Transverse colon (tissue), 4 donors: ENCODE measurements around the gene ESR1. TPM values are rescaled to one million over a fixed set of nuclear protein-coding genes. Genes with fewer than 3 reads are reported as not detected.

Experiments
- DNase-seq: peaks from one replicate; pipeline ENCODE4 v3.0.0-alpha.2; 2019
- H3K27ac ChIP-seq, 4 donors: fragments of 200-600 bp; sonication (generic); 2 replicates each; pipeline ENCODE4 v1.5.1; 2016 to 2018; ENCODE audit warnings: inconsistent platforms in 4 of 4
- H3K27me3 ChIP-seq: fragments of 200-600 bp; sonication (generic); 2 replicates; pipeline ENCODE4 v1.5.1; 2017; ENCODE audit warnings: inconsistent platforms
- H3K36me3 ChIP-seq, 4 donors: fragments of 200-600 bp; sonication (generic); 2 replicates each; pipeline ENCODE4 v1.5.1; 2017 to 2019; ENCODE audit warnings: inconsistent platforms in 4 of 4
- H3K4me1 ChIP-seq, 4 donors: fragments of 200-600 bp; sonication (generic); 2 replicates each; pipeline ENCODE4 v1.5.1; 2017 to 2020; ENCODE audit warnings: inconsistent platforms in 4 of 4
- H3K4me3 ChIP-seq, 4 donors: fragments of 200-600 bp; sonication (generic); 1 replicate in 1 of 4; 2 replicates in 3 of 4; pipeline versions ENCODE4 v1.5.1 to v1.6.1; 2017 to 2019; ENCODE audit warnings: inconsistent platforms in 4 of 4
- H3K9me3 ChIP-seq, 2 donors: fragments of 200-600 bp; sonication (generic); 2 replicates each; pipeline ENCODE4 v1.5.1; 2017 to 2019; ENCODE audit warnings: inconsistent platforms in 2 of 2
- EP300 ChIP-seq: sonication (generic); formaldehyde crosslinking; IDR thresholded peaks from one replicate; pipeline ENCODE4 v1.6.1; 2017; ENCODE audit warnings: antibody characterized with exemption, low read depth
- POLR2A ChIP-seq: fragments of 450-650 bp; IDR thresholded peaks from one replicate; pipeline ENCODE4 v1.6.1; 2016; ENCODE audit warnings: antibody characterized with exemption, mild to moderate bottlenecking, moderate library complexity
- POLR2AphosphoS5 ChIP-seq, 3 donors: sonication (generic); formaldehyde crosslinking; IDR thresholded peaks; one replicate each; pipeline ENCODE4 v1.6.1; 2016; ENCODE audit warnings: antibody characterized with exemption in 3 of 3
- WGBS, 2 donors: methylation state at CpG; one replicate each; pipeline ENCODE4 v1.1.5; 2018; ENCODE audit warnings: low coverage in 1 of 2; 5-methylcytosine and 5-hydroxymethylcytosine counted together
- in situ Hi-C, 4 donors: fragments of 200-750 bp; cut with MboI; loops; one replicate each; pipeline versions ENCODE4 v1.15.0 to v1.15.1; 2017; ENCODE audit warnings: low sequenced_read_pairs in 3 of 4, low pct_ligation_motif_present in 1 of 4, low pct_unique_long_range_greater_than_20kb in 1 of 4
- intact Hi-C: fragments of 100-400 bp; cut with DNase I; formaldehyde crosslinking; loops from one replicate; pipeline ENCODE4 v1.15.1; 2023; ENCODE audit warnings: low total_unique reads
- total RNA-seq, 4 donors: library from RNA; depleted of rRNA; stranded (reverse); fragments of >200 nt; gene quantifications; one replicate each; pipeline ENCODE4 v1.1.0, GENCODE V29; 2016
- TF ChIP-seq, protein P1 (sequence below), 5 experiments: fragments of 200-600 bp in 3 of 5; fragments of 450-650 bp in 2 of 5; sonication (generic) in 3 of 5; IDR thresholded peaks; 1 replicate in 2 of 5; 2 replicates in 3 of 5; pipeline ENCODE4 v1.5.1; 2016 to 2017; ENCODE audit warnings: antibody characterized with exemption in 5 of 5, inconsistent platforms in 3 of 5, mild to moderate bottlenecking in 2 of 5, moderate library complexity in 1 of 5

Gene ESR1
- total RNA-seq, 4 donors from 2014 or later = 0.37 to 0.48 (median 0.41) TPM; not detected in 1

DNA sequence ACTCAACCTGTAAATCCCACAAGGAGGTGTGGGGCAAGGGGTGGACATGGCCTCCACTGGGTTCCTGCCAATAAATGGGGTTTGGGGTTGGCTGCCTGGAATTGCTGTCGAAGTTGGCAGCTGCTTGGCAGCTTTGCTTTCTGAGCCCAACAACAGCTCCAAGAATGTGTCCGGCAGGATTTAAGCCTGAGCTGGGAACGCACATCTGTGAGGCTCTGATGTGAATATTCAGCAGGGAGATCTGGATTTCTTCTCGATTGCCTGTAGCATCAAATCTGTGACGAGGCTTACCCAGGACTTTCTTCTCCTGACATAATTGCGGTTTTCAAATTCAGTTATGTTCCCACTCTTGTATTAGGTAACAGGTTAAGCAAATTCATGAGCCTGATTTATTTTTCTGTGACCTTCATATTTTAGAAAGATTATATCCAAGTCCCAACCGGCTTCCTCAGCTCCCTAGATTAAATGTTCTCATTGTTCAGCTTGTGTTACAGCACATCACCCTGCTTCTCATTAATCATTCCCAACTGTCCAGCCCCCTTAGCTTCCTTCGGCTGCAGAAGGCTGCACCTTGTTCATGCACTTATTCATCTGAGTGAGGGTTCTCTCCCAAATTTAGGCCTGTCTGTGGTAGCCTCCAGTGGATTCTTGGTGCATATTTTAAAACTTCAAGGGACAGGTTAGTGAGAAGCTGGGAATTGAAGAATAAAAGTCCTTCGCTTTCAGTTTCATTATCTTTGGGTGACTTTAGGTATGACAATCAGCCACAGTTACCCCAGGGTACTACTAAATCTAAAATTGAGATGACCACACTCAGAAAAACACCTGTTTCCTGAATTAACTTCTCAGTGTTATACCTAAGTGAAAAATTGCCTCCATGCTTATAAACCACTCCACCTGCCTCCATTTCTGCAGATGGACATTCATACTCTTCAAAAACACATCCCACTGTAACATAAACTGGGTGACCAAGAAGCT lies 310.0 kb downstream of the ESR1 start:
- TF ChIP-seq POLR2AphosphoS5 (IDR thresholded peaks at IDR 0.05) (no peak), EP300 (no peak), POLR2A (no peak)
- TF ChIP-seq, protein P1, sequence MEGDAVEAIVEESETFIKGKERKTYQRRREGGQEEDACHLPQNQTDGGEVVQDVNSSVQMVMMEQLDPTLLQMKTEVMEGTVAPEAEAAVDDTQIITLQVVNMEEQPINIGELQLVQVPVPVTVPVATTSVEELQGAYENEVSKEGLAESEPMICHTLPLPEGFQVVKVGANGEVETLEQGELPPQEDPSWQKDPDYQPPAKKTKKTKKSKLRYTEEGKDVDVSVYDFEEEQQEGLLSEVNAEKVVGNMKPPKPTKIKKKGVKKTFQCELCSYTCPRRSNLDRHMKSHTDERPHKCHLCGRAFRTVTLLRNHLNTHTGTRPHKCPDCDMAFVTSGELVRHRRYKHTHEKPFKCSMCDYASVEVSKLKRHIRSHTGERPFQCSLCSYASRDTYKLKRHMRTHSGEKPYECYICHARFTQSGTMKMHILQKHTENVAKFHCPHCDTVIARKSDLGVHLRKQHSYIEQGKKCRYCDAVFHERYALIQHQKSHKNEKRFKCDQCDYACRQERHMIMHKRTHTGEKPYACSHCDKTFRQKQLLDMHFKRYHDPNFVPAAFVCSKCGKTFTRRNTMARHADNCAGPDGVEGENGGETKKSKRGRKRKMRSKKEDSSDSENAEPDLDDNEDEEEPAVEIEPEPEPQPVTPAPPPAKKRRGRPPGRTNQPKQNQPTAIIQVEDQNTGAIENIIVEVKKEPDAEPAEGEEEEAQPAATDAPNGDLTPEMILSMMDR (IDR thresholded peaks at IDR 0.05) = no peak

DNA sequence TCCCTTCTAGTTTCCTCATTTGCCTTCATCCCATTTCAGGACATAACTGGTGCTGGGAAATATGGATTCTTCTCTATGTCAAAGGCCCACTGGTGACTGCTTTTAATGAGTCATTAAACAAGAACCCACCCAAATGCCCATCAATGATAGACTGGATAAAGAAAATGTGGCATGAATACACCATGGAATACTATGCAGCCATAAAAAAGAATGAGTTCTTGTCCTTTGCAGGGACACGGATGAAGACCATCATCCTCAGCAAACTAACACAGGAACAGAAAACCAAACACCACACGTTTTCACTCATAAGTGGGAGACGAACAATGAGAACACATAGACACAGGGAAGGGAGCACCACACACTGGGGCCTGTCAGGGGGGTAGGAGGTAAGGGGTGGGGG lies 310.7 kb downstream of the ESR1 start:
- DNase-seq = no peak
- Histone ChIP-seq H3K27me3 (no peaks in the 10 kb centered on the region), H3K9me3 (no peaks in the 10 kb centered on the region), H3K27ac (no peak overlapping the region), H3K4me1 (no peaks in the 10 kb centered on the region), H3K4me3 (no peak overlapping the region), H3K36me3 (peaks cover 0 to 11% (median 0%) of the 10 kb centered on the region in 4 donors)
- TF ChIP-seq POLR2AphosphoS5 (IDR thresholded peaks at IDR 0.05) (no peak), EP300 (no peak), POLR2A (no peak)
- TF ChIP-seq, protein P1 (IDR thresholded peaks at IDR 0.05) = no peak
- intact Hi-C loops = no loop called here
- in situ Hi-C loops = loop anchor here in 2 of 4 donors (25.0 kb wide), 1 partner anchor 431 kb away; no protein-coding TSS in a partner anchor
- WGBS, 2 donors = 92 to 94% methylated on average over 3 of the region's 3 CpGs

More for the DNA sequence above, 310.0 kb downstream of the ESR1 start:
- DNase-seq = no peak
- Histone ChIP-seq H3K4me1 (no peaks in the 10 kb centered on the region), H3K27ac (peak overlapping the region in 1 of 4 donors; percentile 46), H3K27me3 (no peaks in the 10 kb centered on the region), H3K36me3 (peaks cover 0 to 11% (median 0%) of the 10 kb centered on the region in 4 donors), H3K9me3 (no peaks in the 10 kb centered on the region), H3K4me3 (no peak overlapping the region)
- in situ Hi-C loops (loop anchor here in 2 of 4 donors (25.0 kb wide), 1 partner anchor 430 kb away; no protein-coding TSS in a partner anchor), intact Hi-C loops (no loop called here)
- WGBS, 2 donors = 76 to 80% methylated on average over 8 to 9 of the region's 9 CpGs

DNA sequence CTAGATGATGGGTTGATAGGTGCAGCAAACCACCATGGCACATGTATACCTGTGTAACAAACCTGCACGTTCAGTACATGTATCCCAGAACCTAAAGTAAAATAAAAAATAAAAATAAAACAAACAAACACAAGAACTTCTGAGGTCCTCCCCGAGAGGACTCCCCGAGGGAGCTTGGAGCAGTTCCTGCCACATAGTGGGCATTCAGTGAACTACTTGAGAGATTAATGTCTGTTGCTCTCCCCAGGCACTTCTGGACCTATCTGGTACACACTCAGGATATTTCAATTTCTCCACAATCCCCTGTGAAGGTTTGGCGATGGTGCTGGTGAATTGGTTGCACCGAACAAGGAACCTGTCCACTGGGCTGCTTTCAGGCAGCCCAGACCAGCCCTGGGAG lies 311.2 kb downstream of the ESR1 start:
- in situ Hi-C loops = loop anchor here in 2 of 4 donors (25.0 kb wide), 1 partner anchor 431 kb away; no protein-coding TSS in a partner anchor
- H3K4me3 ChIP-seq = no peak overlapping the region
- intact Hi-C loops = no loop called here
- WGBS, 2 donors = 60 to 90% methylated on average over 1 to 5 of the region's 5 CpGs
- H3K27ac ChIP-seq = no peak overlapping the region
- no peaks in the 10 kb centered on the region for H3K4me1 ChIP-seq
- H3K27me3 ChIP-seq = no peaks in the 10 kb centered on the region
- H3K36me3 ChIP-seq = peaks cover 0 to 11% (median 0%) of the 10 kb centered on the region in 4 donors
- H3K9me3 ChIP-seq = no peaks in the 10 kb centered on the region
- TF ChIP-seq POLR2A (no peak), POLR2AphosphoS5 (IDR thresholded peaks at IDR 0.05) (no peak), EP300 (no peak)
- TF ChIP-seq, protein P1 (IDR thresholded peaks at IDR 0.05) = no peak
- no peak for DNase-seq

DNA sequence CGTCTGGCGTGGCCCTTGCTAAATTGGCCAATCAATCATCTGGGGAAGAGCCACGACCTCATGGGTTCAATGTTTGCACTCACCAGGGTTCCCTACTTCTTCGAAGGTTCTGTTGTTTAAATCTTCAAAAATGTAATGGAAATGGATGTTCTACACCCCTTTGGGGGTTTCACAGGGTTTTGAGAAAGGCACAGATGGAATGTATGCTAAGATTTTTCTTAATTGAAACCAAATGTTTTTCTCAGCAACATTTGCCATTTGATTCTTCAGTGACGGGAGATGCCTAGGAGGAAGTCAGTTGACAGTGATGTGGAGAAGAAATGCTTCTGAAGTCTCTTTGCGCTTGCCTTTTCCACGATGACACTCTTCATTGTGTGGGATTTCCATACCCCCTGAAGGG lies 312.3 kb downstream of the ESR1 start:
- no peak overlapping the region for H3K27ac ChIP-seq
- in situ Hi-C loops = loop anchor here in 2 of 4 donors (10.0 to 25.0 kb wide), 2 partner anchors 355 to 433 kb away; no protein-coding TSS in a partner anchor
- TF ChIP-seq EP300 (no peak), POLR2AphosphoS5 (IDR thresholded peaks at IDR 0.05) (no peak), POLR2A (no peak)
- TF ChIP-seq, protein P1 (IDR thresholded peaks at IDR 0.05) = no peak
- intact Hi-C loops = no loop called here
- H3K4me1 ChIP-seq = no peaks in the 10 kb centered on the region
- H3K9me3 ChIP-seq = no peaks in the 10 kb centered on the region
- H3K36me3 ChIP-seq = peaks cover 0 to 11% (median 0%) of the 10 kb centered on the region in 4 donors
- WGBS, 2 donors = 72 to 77% methylated on average over 4 to 7 of the region's 7 CpGs
- no peak for DNase-seq
- no peaks in the 10 kb centered on the region for H3K27me3 ChIP-seq
- no peak overlapping the region for H3K4me3 ChIP-seq
